Caki2 (cell line): ENCODE data around the gene PTTG1. TPM values are rescaled to one million over a fixed set of nuclear protein-coding genes. Genes with fewer than 3 reads are reported as not detected.

Experiments
- total RNA-seq: library from RNA; depleted of rRNA; stranded (reverse); fragments of >200 nt; shearing (Covaris generic); gene quantifications from 2 replicates; pipeline ENCODE4 v1.2.3, GENCODE V29; 2014; ENCODE audit warnings: low replicate concordance; rRNA removed

Gene PTTG1
- total RNA-seq, 1 experiment from 2014 or later, result 973 TPM

Other genes starting within 250 kb of the PTTG1 start
- 22.4 and 46.5 TPM in 2 replicates for gene FABP6, start 192.3 kb upstream of the PTTG1 start, total RNA-seq
- 4.6 and 5.1 TPM in 2 replicates for gene CCNJL, start 109.3 kb upstream of the PTTG1 start, total RNA-seq
- gene C1QTNF2, start 51.2 kb upstream of the PTTG1 start, total RNA-seq, result not detected in 2 replicates
- 7.6 and 8.3 TPM in 2 replicates for gene FAM200C, start 21.8 kb upstream of the PTTG1 start, total RNA-seq
- gene SLU7, start 2.8 kb upstream of the PTTG1 start, total RNA-seq, result 73.8 and 114 TPM in 2 replicates